Coronary artery (tissue), 2 donors: Measurements from ENCODE around the gene DPEP2.
A peak's percentile ranks its signal among the peaks of the same experiment; 100 is the strongest.
"Not testable (repeated sequence)": the region's sequence is repeated elsewhere in the genome, so short reads cannot be mapped to it uniquely, and the experiment has no call there.

Experiments
- DNase-seq: peaks from one replicate; pipeline ENCODE4 v3.0.0-alpha.2; 2017; ENCODE audit warnings: low spot score
- H3K27ac ChIP-seq, 2 donors: fragments of 200-600 bp; sonication (generic); one replicate each; pipeline ENCODE4 v1.5.1; 2016 to 2019
- H3K4me3 ChIP-seq: fragments of 200-600 bp; sonication (generic); 2 replicates; pipeline ENCODE4 v1.5.1; 2016; ENCODE audit warnings: mild to moderate bottlenecking, moderate library complexity
- CTCF ChIP-seq: fragments of 200-600 bp; sonication (generic); IDR thresholded peaks from one replicate; pipeline ENCODE4 v1.5.1; 2019; ENCODE audit warnings: antibody characterized with exemption

The DPEP2 gene

GRCh38 chr16:68021490-68021889 is 22.2 kb upstream of the DPEP2 start:
- Histone ChIP-seq H3K4me3 (no peak overlapping the region), H3K27ac (no peak overlapping the region)
- no peak for DNase-seq
- TF ChIP-seq CTCF, result no peak

- DNase-seq, result no peak
- TF ChIP-seq CTCF, result no peak
- Histone ChIP-seq H3K27ac (no peak overlapping the region), H3K4me3 (no peak overlapping the region)
Measured at GRCh38 chr16:68019167-68019680, 19.9 kb upstream of the DPEP2 start.

GRCh38 chr16:68015681-68016080 is 16.4 kb upstream of the DPEP2 start, which contains the start of gene DPEP2NB:
DPEP2NB (minus strand) TSS chr16:68015911; CDS start chr16:68015770, 141 bp downstream.
- TF ChIP-seq CTCF, result no peak
- H3K27ac ChIP-seq, result no peak within 1 kb of the TSS
- no peak for DNase-seq
- no peak within 1 kb of the TSS for H3K4me3 ChIP-seq

GRCh38 chr16:68013440-68013839 is 14.2 kb upstream of the DPEP2 start:
- H3K4me3 ChIP-seq, result no peak overlapping the region
- no peak for DNase-seq
- H3K27ac ChIP-seq, result no peak overlapping the region
- no peak for TF ChIP-seq CTCF

GRCh38 chr16:68009872-68010271 is 10.6 kb upstream of the DPEP2 start:
- not testable (repeated sequence) for DNase-seq, H3K4me3 ChIP-seq, H3K27ac ChIP-seq

GRCh38 chr16:68009157-68009735 is 10.0 kb upstream of the DPEP2 start:
- no peak for DNase-seq
- Histone ChIP-seq H3K27ac (no peak overlapping the region), H3K4me3 (no peak overlapping the region)
- no peak for TF ChIP-seq CTCF

- Histone ChIP-seq H3K4me3 (no peak overlapping the region), H3K27ac (peak overlapping the region in 1 of 2 donors; percentile 74)
- no peak for TF ChIP-seq CTCF
- DNase-seq, result no peak
Measured at GRCh38 chr16:68005786-68006286, 6.6 kb upstream of the DPEP2 start.
